ENCODE measurements around the gene OSTN.

DNA sequence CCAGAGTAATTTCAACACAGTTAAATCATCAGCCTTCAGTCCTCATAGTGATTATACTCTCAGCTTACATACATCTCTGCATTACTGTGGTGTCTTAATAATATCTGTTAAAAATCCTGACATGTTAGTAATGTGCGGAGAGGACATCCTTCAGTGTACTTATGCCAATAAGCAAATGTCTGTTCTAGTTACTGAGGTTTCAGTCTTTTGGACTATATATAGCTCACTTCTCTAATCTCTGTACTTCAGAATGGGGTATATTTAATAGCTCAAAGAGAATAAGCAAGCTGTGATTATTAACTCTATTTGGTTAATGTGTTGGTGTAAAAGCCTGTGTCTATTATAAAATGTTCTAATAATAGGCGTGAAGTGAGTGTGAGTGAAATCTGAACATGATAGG is 28.9 kb upstream of the OSTN start:
- TF ChIP-seq CTCF (IDR thresholded peaks at IDR 0.05) (no peak), POLR2A (IDR thresholded peaks at IDR 0.05; ENCODE audit: low read depth) (no peak), EP300 (IDR thresholded peaks at IDR 0.05) (no peak)
